HCT116 (cell line): Measurements from ENCODE around the gene COL9A2. TPM values are rescaled to one million over a fixed set of nuclear protein-coding genes. Genes with fewer than 3 reads are reported as not detected.

ENCODE experiments used
- ATAC-seq: fragments of 200-7000 bp; cut with Tn5 transposase; 2 replicates; pipeline ENCODE4 v1.9.1; 2020; ENCODE audit warnings: mild to moderate bottlenecking, moderate library complexity
- BruUV-seq: library from RNA; stranded (reverse); fragments of 400-500 nt; replicated peaks from 2 replicates; lab custom pipeline; 2021; lab: Mats Ljungman, UMichigan
- CTCF ChIA-PET: fragments of 300-600 bp; sonication (Branson Sonifier 250); formaldehyde crosslinking; loops from one replicate; lab custom pipeline; 2021; ENCODE audit warnings: antibody characterized with exemption; lab: Charles Lee
- POLR2A ChIA-PET: fragments of 300-600, 350-600 bp; sonication (Branson Sonifier 250); formaldehyde crosslinking; loops from one replicate; lab custom pipeline; 2021; ENCODE audit warnings: antibody characterized with exemption; lab: Charles Lee
- RAD21 ChIA-PET, 2 experiments: fragments of 300-600 bp; sonication (Branson Sonifier 250); formaldehyde crosslinking; loops; one replicate each; lab custom pipeline; 2023; ENCODE audit warnings: low total read pairs in 2 of 2; ENCODE audit not compliant: uncharacterized antibody in 2 of 2, unreplicated experiment in 2 of 2, low non-redundant PET in 1 of 2; lab: Charles Lee
- DNase-seq: peaks from one replicate; pipeline ENCODE4 v3.0.0-alpha.2; 2010; ENCODE audit warnings: low read depth, low spot score
- H2AFZ ChIP-seq: fragments of 200-600 bp; shearing (Covaris generic), sonication (generic); 2 replicates; pipeline ENCODE4 v1.6.1; 2017; ENCODE audit warnings: low read depth, mixed run types, mixed read lengths, antibody characterized with exemption, low read length; ENCODE audit not compliant: poor library complexity, severe bottlenecking
- H3K27ac ChIP-seq: 2 replicates; pipeline ENCODE4 v1.5.1; 2012; ENCODE audit warnings: low read depth, low read length
- H3K27me3 ChIP-seq: fragments of 200-600 bp; sonication (generic); 2 replicates; pipeline ENCODE4 v1.6.1; 2016; ENCODE audit warnings: mixed run types, low read length, mixed read lengths; ENCODE audit not compliant: insufficient read depth
- H3K36me3 ChIP-seq, 2 experiments: fragments of 200-500 bp in 1 of 2; fragments of 200-600 bp in 1 of 2; sonication (Bioruptor generic) in 1 of 2; sonication (generic) in 1 of 2; 2 replicates each; pipeline versions ENCODE4 v1.5.1 to v1.6.1; 2014 to 2016; ENCODE audit warnings: low read length in 2 of 2, inconsistent platforms in 1 of 2, mixed read lengths in 1 of 2, mixed run types in 1 of 2; ENCODE audit not compliant: insufficient read depth in 2 of 2, control insufficient read depth in 1 of 2
- H3K4me1 ChIP-seq, 2 experiments: fragments of 200-600 bp in 1 of 2; sonication (generic) in 1 of 2; 2 replicates each; pipeline versions ENCODE4 v1.5.1 to v1.6.1; 2012 to 2017; ENCODE audit warnings: low read length in 2 of 2, inconsistent platforms in 1 of 2, mild to moderate bottlenecking in 1 of 2, mixed read lengths in 1 of 2, mixed run types in 1 of 2, moderate library complexity in 1 of 2; ENCODE audit not compliant: insufficient read depth in 2 of 2, control insufficient read depth in 1 of 2
- H3K4me2 ChIP-seq: fragments of 200-600 bp; sonication (generic); 2 replicates; pipeline ENCODE4 v1.6.1; 2017; ENCODE audit warnings: mixed run types, low read length, mixed read lengths
- H3K4me3 ChIP-seq, 2 experiments: fragments of 200-600 bp in 1 of 2; sonication (generic) in 1 of 2; replicated peaks in 1 of 2; 2 replicates each; pipeline ENCODE4 v1.5.1; 2011 to 2016; ENCODE audit warnings: low read length in 2 of 2, control low read depth in 1 of 2, low read depth in 1 of 2, mild to moderate bottlenecking in 1 of 2, mixed read lengths in 1 of 2, mixed run types in 1 of 2
- H3K79me2 ChIP-seq: fragments of 200-600 bp; sonication (generic); 2 replicates; pipeline ENCODE4 v1.6.1; 2017; ENCODE audit warnings: mild to moderate bottlenecking, mixed run types, low read length, moderate library complexity, mixed read lengths; ENCODE audit not compliant: insufficient read depth
- H3K9ac ChIP-seq: fragments of 200-600 bp; sonication (generic); 2 replicates; pipeline ENCODE4 v1.6.1; 2016; ENCODE audit warnings: low read length, mixed read lengths
- H3K9me2 ChIP-seq: fragments of 200-600 bp; sonication (generic), shearing (Covaris generic); 2 replicates; pipeline ENCODE4 v1.6.1; 2017; ENCODE audit warnings: mixed run types, mild to moderate bottlenecking, moderate library complexity; ENCODE audit not compliant: insufficient read depth
- H3K9me3 ChIP-seq, 2 experiments: fragments of 200-500 bp in 1 of 2; fragments of 200-600 bp in 1 of 2; sonication (Bioruptor generic) in 1 of 2; sonication (generic) in 1 of 2; 2 replicates each; pipeline ENCODE4 v1.6.1; 2014 to 2017; ENCODE audit warnings: low read length in 2 of 2, mixed read lengths in 2 of 2, inconsistent platforms in 1 of 2, low read depth in 1 of 2, mild to moderate bottlenecking in 1 of 2, mixed run types in 1 of 2, moderate library complexity in 1 of 2; ENCODE audit not compliant: control insufficient read depth in 1 of 2, insufficient read depth in 1 of 2
- H4K20me1 ChIP-seq: fragments of 200-600 bp; sonication (generic), shearing (Covaris generic); 2 replicates; pipeline ENCODE4 v1.6.1; 2017; ENCODE audit warnings: mixed run types, mild to moderate bottlenecking, moderate library complexity; ENCODE audit not compliant: insufficient read depth
- CEBPB ChIP-seq: IDR thresholded peaks from 2 replicates; pipeline ENCODE4 v1.6.1; 2012; ENCODE audit warnings: low read depth
- EZH2 ChIP-seq: fragments of 200-600 bp; sonication (generic); IDR thresholded peaks from 2 replicates; pipeline ENCODE4 v1.6.1; 2017; ENCODE audit warnings: antibody characterized with exemption, mixed run types
- FOSL1 ChIP-seq: IDR thresholded peaks from 2 replicates; pipeline ENCODE4 v1.6.1; 2012; ENCODE audit warnings: low read depth
- JUND ChIP-seq: IDR thresholded peaks from 2 replicates; pipeline ENCODE4 v1.6.1; 2012
- POLR2AphosphoS5 ChIP-seq: IDR thresholded peaks from 2 replicates; pipeline ENCODE4 v1.6.1; 2011; ENCODE audit warnings: mild to moderate bottlenecking, low read depth, low read length, moderate library complexity
- SIN3A ChIP-seq: IDR thresholded peaks from 2 replicates; pipeline ENCODE4 v1.6.1; 2012; ENCODE audit warnings: low read depth
- TCF7L2 ChIP-seq: IDR thresholded peaks from 2 replicates; pipeline ENCODE4 v1.7.0; 2011; ENCODE audit warnings: borderline replicate concordance, inconsistent platforms; ENCODE audit not compliant: insufficient read depth, insufficient read length; ENCODE audit errors: extremely low read depth
- intact Hi-C: fragments of 100-400 bp; cut with micrococcal nuclease; formaldehyde crosslinking; loops from 2 replicates; pipeline ENCODE4 v1.10.0; 2022
- total RNA-seq: library from RNA; stranded (reverse); gene quantifications from one replicate; pipeline ENCODE4 v1.2.1, GENCODE V29; 2021; ENCODE audit not compliant: unreplicated experiment
- TF ChIP-seq, protein P1 (sequence below), 3 experiments: fragments of 200-600 bp in 1 of 3; sonication (generic) in 1 of 3; IDR thresholded peaks in 2 of 3; conservative IDR thresholded peaks in 1 of 3; 2 replicates each; pipeline ENCODE4 v1.5.1; 2012 to 2017; ENCODE audit warnings: low read depth in 2 of 3, low read length in 2 of 3, antibody characterized with exemption in 1 of 3, borderline replicate concordance in 1 of 3, control low read depth in 1 of 3, mild to moderate bottlenecking in 1 of 3, mixed read lengths in 1 of 3, mixed run types in 1 of 3, moderate library complexity in 1 of 3; ENCODE audit not compliant: insufficient read depth in 1 of 3

COL9A2 gene
- total RNA-seq, 1 experiment from 2014 or later: 2.4 TPM

DNA sequence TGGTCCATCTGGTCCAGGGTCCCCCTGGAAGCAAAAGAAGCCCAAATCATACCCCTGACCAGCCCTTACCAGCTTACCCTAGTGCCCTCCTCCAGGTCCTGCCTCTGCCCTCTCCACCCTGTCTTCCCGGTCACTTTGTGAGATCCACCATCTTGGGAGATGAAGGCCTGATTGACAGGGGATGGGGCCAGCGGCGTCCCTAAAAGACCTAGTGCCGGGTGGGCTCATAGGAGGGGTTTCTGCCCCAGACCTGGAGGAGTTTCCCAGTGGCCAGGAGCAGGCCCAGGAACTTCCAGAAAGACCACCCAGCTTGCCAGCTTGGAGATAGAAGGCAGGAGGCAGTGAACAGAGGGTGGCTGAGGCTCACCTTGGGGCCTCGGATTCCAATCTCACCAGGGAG, 5.4 kb downstream of the COL9A2 start:
- BruUV-seq: no TSS peak
- CTCF ChIA-PET: interaction anchor here (0.6 kb wide), 1 partner anchor 27 kb away, joined by 4 read pairs; no protein-coding TSS in a partner anchor
- no peak overlapping the region for H2AFZ ChIP-seq
- DNase-seq: no peak
- H4K20me1 ChIP-seq: no peaks in the 10 kb centered on the region
- H3K9me2 ChIP-seq: no peaks in the 10 kb centered on the region
- H3K27ac ChIP-seq: no peak overlapping the region
- no peak for TF ChIP-seq EZH2
- no peak for TF ChIP-seq TCF7L2
- TF ChIP-seq JUND: no peak
- no peak for TF ChIP-seq SIN3A
- no peak for TF ChIP-seq CEBPB
- TF ChIP-seq POLR2AphosphoS5: no peak
- TF ChIP-seq FOSL1: no peak
- POLR2A ChIA-PET: interaction anchor here (0.6 kb wide), 1 partner anchor 436 kb away, joined by 3 read pairs; no protein-coding TSS in a partner anchor
- intact Hi-C loops: no loop called here
- no peak overlapping the region for H3K9ac ChIP-seq
- H3K79me2 ChIP-seq: no peaks in the 10 kb centered on the region
- H3K9me3 ChIP-seq: no peaks in the 10 kb centered on the region
- H3K36me3 ChIP-seq: no peaks in the 10 kb centered on the region
- H3K27me3 ChIP-seq: no peaks in the 10 kb centered on the region
- H3K4me3 ChIP-seq: no peak overlapping the region
- peaks cover 6 to 33% of the 10 kb centered on the region in 2 experiments; a peak in 3 of 4 replicates for H3K4me1 ChIP-seq
- RAD21 ChIA-PET: no interaction called here
- no peak for ATAC-seq
- H3K4me2 ChIP-seq: no peak overlapping the region

DNA sequence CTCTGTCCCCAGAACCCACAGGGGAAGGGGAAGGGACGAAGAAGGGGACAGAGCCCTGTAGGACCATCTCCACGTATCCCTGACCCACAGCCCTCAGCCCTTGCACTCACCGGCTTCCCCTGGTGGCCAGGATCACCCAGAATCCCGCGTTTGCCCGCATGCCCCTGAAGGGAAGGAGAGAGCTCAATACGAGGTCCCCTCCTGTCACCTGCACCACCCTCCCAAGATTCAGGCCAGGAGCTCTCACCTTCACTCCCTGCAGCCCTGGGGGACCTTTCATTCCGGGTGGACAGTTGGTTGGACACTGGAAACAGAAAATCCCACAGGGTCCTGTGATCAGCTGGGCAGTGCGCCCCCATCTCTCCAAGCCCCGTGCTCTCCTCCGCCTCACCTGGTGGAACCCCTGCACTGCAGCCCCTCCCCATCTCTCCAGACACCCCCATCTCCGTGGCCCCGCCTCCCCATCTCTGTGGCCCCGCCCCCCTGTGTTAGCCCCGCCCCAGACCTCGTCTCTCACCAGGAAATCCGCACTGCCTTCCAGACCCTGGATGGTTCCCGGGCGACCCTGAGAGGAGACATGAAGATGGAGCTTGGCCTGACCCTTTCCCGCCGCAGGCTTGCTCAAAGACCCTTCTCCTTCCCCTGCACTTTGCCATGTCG, 6.0 kb downstream of the COL9A2 start:
- no peaks in the 10 kb centered on the region for H3K79me2 ChIP-seq
- H3K4me2 ChIP-seq: no peak overlapping the region
- CTCF ChIA-PET: interaction anchor here (0.6 kb wide), 1 partner anchor 28 kb away, joined by 4 read pairs; no protein-coding TSS in a partner anchor
- no TSS peak for BruUV-seq
- H3K9me3 ChIP-seq: no peaks in the 10 kb centered on the region
- H3K36me3 ChIP-seq: no peaks in the 10 kb centered on the region
- no peak for ATAC-seq
- no peak overlapping the region for H3K9ac ChIP-seq
- no peak for DNase-seq
- peaks cover 6 to 28% of the 10 kb centered on the region in 2 experiments; a peak in 3 of 4 replicates for H3K4me1 ChIP-seq
- H3K4me3 ChIP-seq: no peak overlapping the region
- intact Hi-C loops: no loop called here
- H3K27ac ChIP-seq: no peak overlapping the region
- POLR2A ChIA-PET: no interaction called here
- TF ChIP-seq, protein P1, sequence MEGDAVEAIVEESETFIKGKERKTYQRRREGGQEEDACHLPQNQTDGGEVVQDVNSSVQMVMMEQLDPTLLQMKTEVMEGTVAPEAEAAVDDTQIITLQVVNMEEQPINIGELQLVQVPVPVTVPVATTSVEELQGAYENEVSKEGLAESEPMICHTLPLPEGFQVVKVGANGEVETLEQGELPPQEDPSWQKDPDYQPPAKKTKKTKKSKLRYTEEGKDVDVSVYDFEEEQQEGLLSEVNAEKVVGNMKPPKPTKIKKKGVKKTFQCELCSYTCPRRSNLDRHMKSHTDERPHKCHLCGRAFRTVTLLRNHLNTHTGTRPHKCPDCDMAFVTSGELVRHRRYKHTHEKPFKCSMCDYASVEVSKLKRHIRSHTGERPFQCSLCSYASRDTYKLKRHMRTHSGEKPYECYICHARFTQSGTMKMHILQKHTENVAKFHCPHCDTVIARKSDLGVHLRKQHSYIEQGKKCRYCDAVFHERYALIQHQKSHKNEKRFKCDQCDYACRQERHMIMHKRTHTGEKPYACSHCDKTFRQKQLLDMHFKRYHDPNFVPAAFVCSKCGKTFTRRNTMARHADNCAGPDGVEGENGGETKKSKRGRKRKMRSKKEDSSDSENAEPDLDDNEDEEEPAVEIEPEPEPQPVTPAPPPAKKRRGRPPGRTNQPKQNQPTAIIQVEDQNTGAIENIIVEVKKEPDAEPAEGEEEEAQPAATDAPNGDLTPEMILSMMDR (IDR thresholded peaks at IDR 0.05 in 2 of 3, conservative IDR thresholded peaks at IDR 0.05 in 1 of 3; ENCODE audit: borderline replicate concordance in 1 of 3, insufficient read depth in 1 of 3, low read depth in 2 of 3, low read length in 2 of 3): peak in 1 of 3 experiments; percentile 28; a peak in 2 of 6 replicates
- TF ChIP-seq EZH2: no peak
- no peaks in the 10 kb centered on the region for H3K27me3 ChIP-seq
- RAD21 ChIA-PET: no interaction called here
- H4K20me1 ChIP-seq: no peaks in the 10 kb centered on the region
- H3K9me2 ChIP-seq: no peaks in the 10 kb centered on the region
- no peak overlapping the region for H2AFZ ChIP-seq
